HG03439 (cell line): ENCODE data around the gene CCM2.
"Not testable (repeated sequence)": the region's sequence is repeated elsewhere in the genome, so short reads cannot be mapped to it uniquely, and the experiment has no call there.

Experiments used
- ATAC-seq: cut with Tn5 transposase; IDR thresholded peaks from one replicate; pipeline ENCODE4 v1.9.1; 2021; ENCODE audit warnings: mild to moderate bottlenecking, moderate library complexity; ENCODE audit not compliant: unreplicated experiment

Gene CCM2

GRCh38 chr7:44980393-44981034, 19.5 kb upstream of the CCM2 start:
- peak; percentile 51 for ATAC-seq

- peak; percentile 6 for ATAC-seq
These were observed 18.8 kb upstream of the CCM2 start for GRCh38 chr7:44981035-44981706.

DNA sequence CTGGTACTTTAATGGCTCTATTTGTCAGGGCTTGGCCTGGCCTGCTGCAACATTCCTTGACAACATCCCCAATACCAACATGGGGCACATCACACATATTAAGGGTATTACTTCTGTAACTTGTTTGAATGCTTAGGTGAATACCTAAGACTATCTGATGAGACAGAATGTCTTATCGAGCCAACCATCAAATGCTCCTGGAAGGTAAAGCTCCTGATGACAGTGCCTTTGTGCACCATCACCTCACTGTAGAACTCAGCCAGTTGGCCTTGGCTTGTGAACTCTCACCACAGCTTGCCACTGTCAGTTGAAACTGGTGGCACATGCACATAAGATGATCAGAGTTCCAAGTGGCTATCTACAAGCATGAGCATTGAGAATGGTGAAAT, 17.5 kb upstream of the CCM2 start:
- ATAC-seq: no peak

- no peak for ATAC-seq
These were observed 17.0 kb upstream of the CCM2 start for GRCh38 chr7:44982970-44983369.

DNA sequence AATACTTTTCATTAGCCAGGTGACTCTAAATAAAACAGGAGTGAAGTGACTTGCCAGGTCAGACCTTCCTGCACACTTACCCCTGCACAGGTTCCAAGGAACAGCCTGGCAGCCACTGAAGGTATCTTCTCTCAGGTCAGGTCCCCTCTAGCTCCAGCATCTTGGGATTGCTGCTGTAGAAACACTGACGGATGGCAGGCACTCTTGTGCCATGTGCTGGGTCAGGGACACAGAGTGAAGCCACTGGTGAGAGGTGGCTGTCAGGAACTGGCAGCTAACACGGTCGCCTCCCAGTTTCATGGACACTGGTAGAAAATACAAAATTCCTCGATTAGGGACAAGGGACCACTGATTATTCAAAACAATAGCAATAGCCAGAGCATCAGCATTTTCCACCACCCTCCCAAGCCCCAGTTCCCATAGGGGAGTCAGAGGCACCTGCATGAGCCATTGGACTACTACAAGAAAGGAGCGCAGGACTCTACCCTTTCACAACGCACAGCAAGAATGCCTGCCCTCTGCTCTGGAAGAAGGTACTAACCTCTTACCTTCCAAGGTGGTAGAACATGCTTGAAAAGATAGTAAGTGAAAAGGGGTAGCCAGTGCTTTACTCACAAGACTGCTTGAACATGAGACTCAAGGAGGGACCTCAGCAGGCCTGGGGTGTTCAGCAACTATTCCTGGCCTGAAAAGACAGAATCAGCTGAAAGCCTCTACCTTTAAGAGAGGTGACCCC, 16.1 kb upstream of the CCM2 start:
- no peak for ATAC-seq

DNA sequence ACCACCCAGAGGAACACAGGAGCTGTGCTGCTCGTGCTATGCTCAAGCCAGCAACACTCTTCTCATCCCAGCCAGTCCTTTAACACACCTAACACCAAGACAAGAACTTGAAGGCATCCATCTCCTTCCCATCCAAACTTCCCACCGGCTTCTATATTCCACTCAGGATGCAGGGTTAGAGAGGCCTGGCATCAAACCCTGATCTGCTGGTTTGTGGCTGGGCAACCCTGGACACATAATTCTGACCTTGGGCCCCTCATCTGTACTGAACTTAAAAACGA, 15.6 kb upstream of the CCM2 start:
- no peak for ATAC-seq

GRCh38 chr7:44985033-44985695, 14.8 kb upstream of the CCM2 start:
- no peak for ATAC-seq

DNA sequence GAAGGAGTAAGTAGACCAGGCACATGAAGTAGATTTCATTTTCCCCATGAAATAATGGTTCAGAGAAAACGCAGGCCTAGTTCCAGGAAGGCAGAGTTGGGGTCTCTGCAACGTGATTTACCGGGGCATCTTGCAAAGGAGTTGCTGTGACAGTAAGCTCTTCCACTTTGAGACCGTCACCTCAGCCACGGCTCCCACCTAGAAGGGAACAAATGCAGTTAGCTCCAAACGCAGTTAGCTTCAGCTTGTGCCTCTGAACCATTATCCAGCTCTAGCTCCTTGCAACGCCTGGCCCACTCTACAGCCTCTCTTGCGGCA, 14.1 kb upstream of the CCM2 start:
- ATAC-seq: peak; percentile 11

DNA sequence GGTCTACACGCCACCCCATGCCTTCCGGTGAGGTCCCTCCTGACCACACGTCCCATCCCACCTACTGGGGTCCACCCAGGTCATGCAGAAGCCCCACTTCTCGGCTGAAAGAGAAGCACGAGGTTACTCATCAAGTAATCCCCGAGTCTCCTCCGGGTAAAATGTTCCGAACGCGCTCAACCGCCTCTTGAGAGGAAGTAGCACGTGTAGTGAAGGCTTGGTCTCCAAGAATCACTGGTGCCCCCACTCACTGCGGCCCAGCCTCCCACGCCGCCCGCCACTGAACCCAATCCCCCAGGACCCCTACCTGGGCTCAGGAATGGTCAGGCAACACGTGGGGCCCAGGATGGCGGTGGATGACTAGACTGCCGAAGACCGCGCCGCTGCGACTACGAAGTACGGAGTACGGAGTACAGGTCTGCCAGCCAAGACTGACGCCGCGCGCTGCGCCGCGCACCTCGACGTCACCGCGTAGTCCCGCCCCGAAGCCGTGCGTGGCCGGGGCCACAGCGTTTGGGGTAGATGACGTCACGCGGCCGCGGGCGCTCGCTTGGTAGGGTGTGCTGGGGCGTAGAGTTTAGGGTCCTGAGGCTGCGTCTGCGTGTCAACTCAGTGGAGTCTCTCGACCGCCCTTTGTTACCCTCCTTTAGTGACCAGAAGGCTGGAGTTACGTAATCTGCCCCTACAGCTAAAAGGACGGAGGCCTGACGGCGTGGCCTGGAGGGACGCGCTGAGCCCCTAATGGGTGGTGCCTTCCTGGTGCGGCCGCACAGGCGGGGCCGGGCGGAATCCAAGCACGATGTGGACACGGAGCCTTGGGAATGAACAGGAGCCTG, 13.6 kb upstream of the CCM2 start:
- ATAC-seq: peak; percentile 90

DNA sequence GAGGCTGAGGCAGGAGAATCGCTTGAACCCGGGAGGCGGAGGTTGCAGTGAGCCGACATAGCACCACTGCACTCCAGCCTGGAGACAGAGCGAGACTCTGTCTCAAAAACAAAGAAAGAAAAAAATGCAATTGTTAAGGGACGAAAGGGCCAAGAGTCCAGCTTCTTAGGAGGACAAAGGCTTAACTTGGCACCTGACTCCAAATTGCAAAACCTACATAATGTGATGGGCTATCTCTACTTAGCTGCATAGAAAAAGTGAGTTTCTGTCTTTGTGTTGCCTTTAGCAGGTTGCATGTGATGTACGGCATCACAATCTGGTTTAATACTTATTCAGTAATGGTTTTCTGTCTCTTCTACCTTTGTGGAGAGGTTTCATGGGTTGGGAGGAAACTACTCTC, 12.5 kb upstream of the CCM2 start:
- ATAC-seq: no peak

DNA sequence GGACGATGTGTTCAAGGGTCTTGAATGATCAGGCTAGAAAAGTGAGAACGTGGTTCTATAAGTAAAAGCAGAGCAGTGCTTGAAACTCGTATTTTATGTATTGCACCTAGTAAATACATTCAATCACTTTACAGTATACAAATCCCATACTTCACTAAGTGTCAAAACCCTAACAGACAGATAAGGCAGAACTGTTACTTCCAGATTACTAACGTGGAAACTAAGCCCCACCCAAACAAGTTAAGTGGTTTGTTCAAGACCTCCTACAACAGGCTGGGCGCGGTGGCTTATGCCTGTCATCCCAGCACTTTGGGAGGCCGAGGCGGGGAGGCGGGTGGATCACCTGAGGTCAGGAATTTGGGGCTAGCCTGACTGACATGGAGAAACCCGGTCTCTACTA, 12.0 kb upstream of the CCM2 start:
- no peak for ATAC-seq

DNA sequence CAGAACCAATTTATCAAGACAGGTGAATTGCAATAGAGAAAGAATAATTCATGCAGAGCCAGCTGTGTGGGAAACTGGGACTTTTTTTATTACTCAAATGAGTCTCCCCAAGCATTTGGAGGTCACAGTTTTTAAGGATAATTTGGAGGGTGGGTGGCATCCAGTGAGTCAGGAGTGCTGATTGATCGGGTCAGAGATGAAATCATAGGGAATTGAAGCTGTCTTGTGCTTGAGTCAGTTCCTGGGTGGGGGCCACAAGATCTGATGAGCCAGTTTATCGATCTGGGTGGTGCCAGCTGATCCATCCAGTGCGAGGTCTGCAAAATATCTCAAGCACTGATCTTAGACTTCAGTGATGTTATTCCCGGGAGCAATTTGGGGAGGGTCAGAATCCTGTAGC, 11.3 kb upstream of the CCM2 start:
- no peak for ATAC-seq

- no peak for ATAC-seq
These were observed 10.9 kb upstream of the CCM2 start for GRCh38 chr7:44989132-44989531.

DNA sequence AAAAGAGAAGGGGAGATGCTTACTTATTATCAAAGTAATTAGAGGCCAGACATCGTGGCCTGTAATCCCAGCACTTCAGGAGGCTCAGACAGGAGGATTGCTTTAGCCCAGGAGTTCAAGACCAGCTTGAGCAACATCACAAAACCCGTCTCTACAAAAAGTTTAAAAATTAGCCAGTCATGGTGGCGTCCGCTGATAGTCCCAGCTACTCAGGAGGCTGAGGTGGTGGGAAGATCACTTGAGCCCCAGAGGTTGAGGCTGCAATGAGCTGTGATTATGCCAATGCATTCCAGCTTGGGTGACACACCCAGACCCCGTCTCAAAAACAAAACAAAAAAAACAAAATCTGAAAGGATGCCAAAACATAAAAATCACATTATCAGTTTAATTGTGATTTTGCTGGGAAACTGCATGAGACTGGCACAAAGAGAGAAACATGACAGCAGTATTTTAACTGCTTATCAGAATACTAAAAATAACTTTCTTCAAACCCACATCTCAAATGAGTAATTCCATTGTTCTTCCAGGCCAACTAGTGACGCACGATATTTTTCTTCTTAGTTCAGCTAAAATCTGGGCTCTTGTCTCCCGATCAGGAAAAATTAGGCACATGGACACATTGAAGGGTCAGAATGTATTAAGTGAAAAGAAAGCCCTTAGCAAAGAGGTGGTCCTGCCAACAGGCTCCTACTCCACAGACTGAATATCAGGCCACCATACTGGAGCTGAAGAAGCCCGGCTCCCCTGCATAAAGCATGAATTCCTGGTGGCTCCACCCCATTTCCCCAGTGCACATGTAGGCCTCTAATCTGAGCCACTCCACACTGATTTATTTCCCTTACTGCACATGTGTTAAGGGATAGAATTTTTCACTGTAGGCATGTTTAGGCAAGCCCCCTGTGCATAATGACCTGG, 9.6 kb upstream of the CCM2 start:
- ATAC-seq: no peak

DNA sequence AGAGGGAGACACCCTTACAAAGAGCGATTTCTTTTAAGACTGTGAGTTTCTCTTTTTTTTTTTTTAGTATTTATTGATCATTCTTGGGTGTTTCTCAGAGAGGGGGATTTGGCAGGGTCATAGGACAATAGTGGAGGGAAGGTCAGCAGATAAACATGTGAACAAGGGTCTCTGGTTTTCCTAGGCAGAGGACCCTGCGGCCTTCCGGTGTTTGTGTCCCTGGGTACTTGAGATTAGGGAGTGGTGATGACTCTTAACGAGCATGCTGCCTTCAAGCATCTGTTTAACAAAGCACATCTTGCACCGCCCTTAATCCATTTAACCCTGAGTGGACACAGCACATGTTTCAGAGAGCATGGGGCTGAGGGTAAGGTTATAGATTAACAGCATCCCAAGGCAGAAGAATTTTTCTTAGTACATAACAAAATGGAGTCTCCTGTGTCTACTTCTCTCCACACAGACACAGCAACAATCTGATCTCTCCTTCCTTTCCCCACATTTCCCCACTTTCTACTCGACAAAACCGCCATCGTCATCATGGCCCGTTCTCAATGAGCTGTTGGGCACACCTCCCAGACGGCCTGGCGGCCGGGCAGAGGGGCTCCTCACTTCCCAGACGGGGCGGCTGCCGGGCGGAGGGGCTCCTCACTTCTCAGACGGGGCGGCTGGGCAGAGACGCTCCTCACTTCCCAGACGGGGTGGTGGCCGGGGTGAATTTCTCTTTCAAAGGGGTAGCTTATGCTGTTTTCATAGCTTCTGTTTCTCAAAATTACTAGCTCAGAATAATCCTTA, 7.8 kb upstream of the CCM2 start:
- ATAC-seq: not testable (repeated sequence)

- ATAC-seq: no peak
These were observed 5.0 kb upstream of the CCM2 start for GRCh38 chr7:44994877-44995554.

GRCh38 chr7:44995555-44996493, 4.2 kb upstream of the CCM2 start:
- no peak for ATAC-seq
